Subcutaneous adipose tissue (tissue), 4 donors: Measurements from ENCODE around the gene TEX11. TPM values are rescaled to one million over a fixed set of nuclear protein-coding genes. Genes with fewer than 3 reads are reported as not detected.

Source experiments
- total RNA-seq, 4 donors: library from RNA; depleted of rRNA; stranded (reverse); fragments of >200 nt; gene quantifications; one replicate each; pipeline ENCODE4 v1.1.0, GENCODE V29; 2016
- TF ChIP-seq, protein P1 (sequence below): fragments of 450-650 bp; IDR thresholded peaks from one replicate; pipeline ENCODE4 v1.5.1; 2016; ENCODE audit warnings: low read depth, mild to moderate bottlenecking, control low read depth, antibody characterized with exemption, moderate library complexity

TEX11 gene
- total RNA-seq, 4 donors from 2014 or later: not detected

DNA sequence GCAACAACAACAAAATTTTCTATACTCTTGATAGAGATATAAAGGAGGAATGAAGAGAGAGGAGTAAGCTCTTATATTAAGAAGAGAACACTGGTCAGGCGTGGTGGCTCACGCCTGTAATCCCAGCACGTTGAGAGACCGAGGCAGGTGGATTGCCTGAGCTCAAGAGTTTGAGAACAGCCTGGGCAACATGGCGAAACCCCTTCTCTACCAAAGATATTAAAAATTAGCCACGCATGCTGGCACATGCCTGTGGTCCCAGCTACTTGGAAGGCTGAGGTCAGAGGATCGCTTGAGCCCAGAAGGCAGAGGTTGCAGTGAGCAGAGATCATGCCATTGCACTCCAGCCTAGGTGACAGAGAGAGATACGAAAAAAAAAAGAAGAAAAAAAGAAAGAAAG is 102.4 kb downstream of the TEX11 start:
- TF ChIP-seq, protein P1, sequence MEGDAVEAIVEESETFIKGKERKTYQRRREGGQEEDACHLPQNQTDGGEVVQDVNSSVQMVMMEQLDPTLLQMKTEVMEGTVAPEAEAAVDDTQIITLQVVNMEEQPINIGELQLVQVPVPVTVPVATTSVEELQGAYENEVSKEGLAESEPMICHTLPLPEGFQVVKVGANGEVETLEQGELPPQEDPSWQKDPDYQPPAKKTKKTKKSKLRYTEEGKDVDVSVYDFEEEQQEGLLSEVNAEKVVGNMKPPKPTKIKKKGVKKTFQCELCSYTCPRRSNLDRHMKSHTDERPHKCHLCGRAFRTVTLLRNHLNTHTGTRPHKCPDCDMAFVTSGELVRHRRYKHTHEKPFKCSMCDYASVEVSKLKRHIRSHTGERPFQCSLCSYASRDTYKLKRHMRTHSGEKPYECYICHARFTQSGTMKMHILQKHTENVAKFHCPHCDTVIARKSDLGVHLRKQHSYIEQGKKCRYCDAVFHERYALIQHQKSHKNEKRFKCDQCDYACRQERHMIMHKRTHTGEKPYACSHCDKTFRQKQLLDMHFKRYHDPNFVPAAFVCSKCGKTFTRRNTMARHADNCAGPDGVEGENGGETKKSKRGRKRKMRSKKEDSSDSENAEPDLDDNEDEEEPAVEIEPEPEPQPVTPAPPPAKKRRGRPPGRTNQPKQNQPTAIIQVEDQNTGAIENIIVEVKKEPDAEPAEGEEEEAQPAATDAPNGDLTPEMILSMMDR: no peak

DNA sequence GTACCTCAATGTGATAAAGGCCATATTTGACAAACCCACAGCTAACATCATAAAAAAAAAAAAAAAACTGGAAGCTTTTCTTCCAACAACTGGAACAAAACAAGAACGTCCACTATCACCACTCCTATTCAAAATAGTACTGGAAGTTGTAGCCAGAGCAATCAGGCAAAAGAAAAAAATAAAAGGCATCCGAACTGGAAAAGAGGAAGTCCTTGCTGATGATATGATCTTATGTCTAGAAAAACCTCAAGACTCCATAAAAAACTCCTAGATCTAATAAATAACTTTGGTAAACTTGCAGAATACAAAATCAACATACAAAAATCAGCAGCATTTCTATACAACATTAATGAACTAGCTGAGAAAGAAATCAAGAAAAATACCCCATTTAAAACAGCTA is 134.3 kb downstream of the TEX11 start:
- TF ChIP-seq, protein P1: no peak

DNA sequence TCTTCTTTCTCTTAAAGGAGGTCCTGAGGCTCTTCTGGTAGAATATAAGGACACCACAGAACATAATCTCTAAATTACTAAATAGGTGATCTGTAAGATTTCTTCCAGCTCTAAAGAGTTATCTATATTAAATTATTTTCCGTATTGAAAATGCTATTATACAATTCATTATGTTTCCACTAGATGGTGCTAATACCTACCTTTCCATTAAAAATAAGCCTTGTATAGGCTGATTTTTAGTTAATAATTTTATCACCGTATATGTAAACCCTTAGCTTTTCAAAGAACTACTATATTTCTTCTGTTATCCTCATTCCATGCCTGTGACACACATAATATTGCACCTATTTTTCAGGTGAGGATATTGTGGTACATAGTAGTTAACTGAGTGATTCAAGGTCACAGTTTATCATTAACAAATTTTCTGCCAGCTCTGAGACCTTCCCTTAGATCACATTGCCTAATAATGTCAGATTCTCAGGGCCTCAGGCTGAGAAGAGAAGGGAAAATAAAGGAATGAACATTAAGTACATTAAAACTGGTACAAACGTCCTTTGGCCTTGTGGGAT is 138.8 kb downstream of the TEX11 start:
- TF ChIP-seq, protein P1: no peak

DNA sequence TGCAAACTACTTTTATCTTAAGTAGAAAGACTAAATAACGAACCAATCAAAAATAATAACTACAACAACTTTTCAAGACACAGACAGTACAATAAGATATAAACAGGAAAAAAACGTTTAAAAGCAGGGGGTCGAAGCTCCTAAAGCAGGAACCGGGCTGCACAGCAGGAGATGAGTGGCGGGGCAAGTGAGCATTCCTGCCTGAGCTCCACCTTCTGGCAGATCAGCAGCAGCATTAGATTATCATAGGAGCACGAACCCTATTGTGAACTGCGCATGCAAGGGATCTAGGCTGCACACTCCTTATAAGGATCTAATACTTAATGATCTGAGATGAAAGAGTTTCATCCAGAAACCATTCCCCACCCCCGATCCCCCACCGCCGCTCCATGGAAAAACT is 146.2 kb downstream of the TEX11 start:
- TF ChIP-seq, protein P1: no peak

DNA sequence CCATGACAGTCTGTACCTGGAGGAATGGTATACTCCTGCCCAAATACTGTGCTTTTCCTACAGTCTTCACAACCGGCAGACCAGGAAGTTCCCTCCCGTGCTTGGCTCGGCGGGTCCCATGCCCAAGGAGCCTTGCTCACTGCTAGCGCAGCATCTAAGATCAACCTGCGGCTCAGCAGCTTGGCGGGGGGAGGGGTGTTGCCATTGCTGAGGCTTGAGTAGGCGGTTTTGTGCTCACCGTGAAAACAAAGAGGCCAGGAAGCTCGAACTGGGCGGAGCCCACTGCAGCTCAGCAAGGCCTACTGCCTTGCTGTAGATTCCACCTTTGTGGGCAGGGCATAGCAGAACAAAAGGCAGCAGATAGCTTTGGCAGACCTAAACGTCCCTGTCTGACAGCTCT is 152.7 kb downstream of the TEX11 start:
- TF ChIP-seq, protein P1: no peak

DNA sequence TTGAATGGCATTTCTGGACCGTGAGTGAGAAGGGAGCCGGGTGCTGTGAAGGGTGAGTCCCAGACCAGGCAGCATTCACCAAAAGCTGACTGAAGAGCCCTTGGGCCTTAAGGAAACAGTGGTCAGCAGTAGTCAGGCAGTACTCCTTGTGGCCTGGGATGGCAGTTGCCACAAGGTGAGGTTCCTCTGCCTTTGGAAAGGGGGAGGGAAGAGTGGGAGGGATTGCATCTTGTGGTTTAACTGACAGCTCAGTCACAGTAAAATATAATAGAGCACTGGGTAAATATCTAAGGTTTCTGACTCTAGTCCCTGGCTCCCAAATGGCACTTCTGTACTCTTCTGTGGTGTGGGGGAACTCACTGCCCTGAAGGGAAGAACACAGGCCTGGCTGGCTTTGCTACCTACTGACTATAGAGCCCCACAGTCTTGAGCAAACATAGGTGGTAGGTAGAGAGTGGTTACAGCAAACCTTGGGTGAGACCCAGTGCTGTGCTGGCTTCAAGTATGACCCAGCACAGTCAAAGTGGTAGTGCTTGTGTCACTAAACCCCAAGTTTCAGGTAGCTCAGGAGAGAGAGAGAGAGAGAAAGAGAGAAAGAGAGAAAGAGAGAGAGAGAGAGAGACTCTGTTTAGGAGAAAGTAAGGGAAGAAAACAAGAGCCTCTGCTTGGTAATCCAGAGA is 154.2 kb downstream of the TEX11 start:
- TF ChIP-seq, protein P1: no peak

DNA sequence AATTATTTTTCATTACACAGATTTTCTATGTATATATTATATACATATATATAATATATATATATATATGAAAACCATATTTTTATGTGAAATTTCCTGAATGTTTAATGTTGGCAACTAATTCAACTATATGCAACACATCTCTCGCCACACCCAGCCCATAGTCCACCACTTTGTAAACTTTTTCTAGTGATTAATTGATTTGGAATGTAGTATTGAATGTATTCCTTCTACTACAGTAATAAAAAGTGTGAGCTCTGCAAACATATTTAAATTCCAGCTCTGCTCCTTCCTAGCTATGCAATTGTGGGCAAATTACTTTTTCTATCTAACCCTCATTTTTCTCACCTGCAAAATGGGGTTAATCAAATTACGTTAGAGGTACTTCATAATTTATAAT is 187.8 kb downstream of the TEX11 start:
- TF ChIP-seq, protein P1: no peak
